ENCODE data around the gene CHTF8. TPM values are rescaled to one million over a fixed set of nuclear protein-coding genes. Genes with fewer than 3 reads are reported as not detected.

The CHTF8 gene
- total and polyA plus RNA-seq, 12 donors: 17.2 to 80.6 (median 53.6) TPM

DNA sequence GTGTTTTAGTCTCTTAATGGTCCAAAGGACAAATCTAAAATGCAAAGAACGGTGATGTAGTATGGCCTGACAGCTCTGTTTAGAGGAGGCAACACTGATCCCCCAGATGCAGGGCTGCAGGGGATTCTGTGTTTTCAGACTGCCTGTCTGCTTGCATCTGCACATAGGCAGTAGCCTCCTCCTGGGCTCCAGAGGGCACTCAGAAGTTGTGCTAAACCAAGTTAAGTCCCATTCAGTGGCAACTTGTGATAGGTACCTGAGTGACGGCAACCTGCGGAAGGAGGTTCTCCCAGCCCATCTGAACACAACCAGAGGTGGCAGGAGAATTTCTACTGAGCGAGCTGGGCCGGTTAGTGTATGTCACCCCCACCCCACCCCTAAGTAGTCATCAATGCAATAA lies 17.0 kb downstream of the CHTF8 start:
- Histone ChIP-seq H3K4me1 (peaks cover 6 to 60% (median 27%) of the 10 kb centered on the region in 9 donors), H3K27ac (no peak overlapping the region), H3K9me3 (no peaks in the 10 kb centered on the region), H3K27me3 (no peaks in the 10 kb centered on the region), H3K4me3 (no peak overlapping the region), H3K36me3 (peaks cover 0 to 73% (median 22%) of the 10 kb centered on the region in 9 donors)
- ATAC-seq: no peak
- DNase-seq: no peak
- 98 to 99% methylated on average over 5 of the region's 5 CpGs for WGBS, 2 donors
- intact Hi-C loops (cut with DNase I): loop anchor here in 3 of 10 donors (10.0 kb wide), 3 partner anchors 121 to 591 kb away; partner anchors contain the start of gene TANGO6 (in 1 of the 3)
- no peak for TF ChIP-seq CTCF (IDR thresholded peaks at IDR 0.05)

GRCh38 chr16:69114976-69115355 lies 17.4 kb downstream of the CHTF8 start:
- peaks cover 6 to 60% (median 27%) of the 10 kb centered on the region in 9 donors for H3K4me1 ChIP-seq

DNA sequence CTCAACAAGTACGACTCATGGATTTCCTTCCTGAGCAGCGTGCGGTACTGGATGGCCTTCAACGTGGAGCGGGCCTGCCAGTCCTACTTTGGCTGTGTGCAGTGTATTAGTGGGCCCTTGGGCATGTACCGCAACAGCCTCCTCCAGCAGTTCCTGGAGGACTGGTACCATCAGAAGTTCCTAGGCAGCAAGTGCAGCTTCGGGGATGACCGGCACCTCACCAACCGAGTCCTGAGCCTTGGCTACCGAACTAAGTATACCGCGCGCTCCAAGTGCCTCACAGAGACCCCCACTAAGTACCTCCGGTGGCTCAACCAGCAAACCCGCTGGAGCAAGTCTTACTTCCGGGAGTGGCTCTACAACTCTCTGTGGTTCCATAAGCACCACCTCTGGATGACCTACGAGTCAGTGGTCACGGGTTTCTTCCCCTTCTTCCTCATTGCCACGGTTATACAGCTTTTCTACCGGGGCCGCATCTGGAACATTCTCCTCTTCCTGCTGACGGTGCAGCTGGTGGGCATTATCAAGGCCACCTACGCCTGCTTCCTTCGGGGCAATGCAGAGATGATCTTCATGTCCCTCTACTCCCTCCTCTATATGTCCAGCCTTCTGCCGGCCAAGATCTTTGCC lies 17.9 kb downstream of the CHTF8 start:
- peaks cover 0 to 73% (median 14%) of the 10 kb centered on the region in 9 donors for H3K36me3 ChIP-seq
- H3K27ac ChIP-seq: no peak overlapping the region
- no peaks in the 10 kb centered on the region for H3K27me3 ChIP-seq
- DNase-seq (no peak), ATAC-seq (no peak)
- no peak overlapping the region for H3K4me3 ChIP-seq
- WGBS, 2 donors: 94% methylated on average over 25 of the region's 25 CpGs
- intact Hi-C loops (cut with DNase I): loop anchor here in 4 of 10 donors (5.0 to 10.0 kb wide), 4 partner anchors 120 to 602 kb away; partner anchors contain the start of gene TANGO6 (in 1 of the 4)
- TF ChIP-seq CTCF (IDR thresholded peaks at IDR 0.05): no peak
- no peaks in the 10 kb centered on the region for H3K9me3 ChIP-seq
- H3K4me1 ChIP-seq: peaks cover 6 to 58% (median 27%) of the 10 kb centered on the region in 9 donors

More at GRCh38 chr16:69114976-69115355, 17.4 kb downstream of the CHTF8 start:
- no peak for DNase-seq
- no peak for TF ChIP-seq CTCF (IDR thresholded peaks at IDR 0.05)
- no peaks in the 10 kb centered on the region for H3K27me3 ChIP-seq
- intact Hi-C loops (cut with DNase I): loop anchor here in 4 of 10 donors (5.0 to 10.0 kb wide), 4 partner anchors 120 to 603 kb away; partner anchors contain the start of gene TANGO6 (in 1 of the 4)
- WGBS, 2 donors: 97 to 98% methylated on average over 6 of the region's 6 CpGs
- H3K36me3 ChIP-seq: peaks cover 0 to 73% (median 19%) of the 10 kb centered on the region in 9 donors
- no peak overlapping the region for H3K4me3 ChIP-seq
- no peaks in the 10 kb centered on the region for H3K9me3 ChIP-seq
- no peak overlapping the region for H3K27ac ChIP-seq
- ATAC-seq: no peak

- peaks cover 6 to 50% (median 21%) of the 10 kb centered on the region in 9 donors for H3K4me1 ChIP-seq
- WGBS, 2 donors: 95 to 98% methylated on average over 7 of the region's 7 CpGs
- H3K36me3 ChIP-seq: peaks cover 0 to 68% (median 9%) of the 10 kb centered on the region in 9 donors
- H3K4me3 ChIP-seq: no peak overlapping the region
- H3K27me3 ChIP-seq: peaks cover 0 to 7% (median 0%) of the 10 kb centered on the region in 7 donors
- ATAC-seq (no peak), DNase-seq (no peak)
- no peak overlapping the region for H3K27ac ChIP-seq
- intact Hi-C loops (cut with DNase I): loop anchor here in 4 of 10 donors (5.0 to 10.0 kb wide), 4 partner anchors 118 to 601 kb away; partner anchors contain the start of gene TANGO6 (in 1 of the 4)
- H3K9me3 ChIP-seq: no peaks in the 10 kb centered on the region
- no peak for TF ChIP-seq CTCF (IDR thresholded peaks at IDR 0.05)
Observed at GRCh38 chr16:69113216-69113615, 19.2 kb downstream of the CHTF8 start.
